Activated CD4-positive, CD25-positive, alpha-beta regulatory T cell treated with anti-CD3 and anti-CD28 coated beads, Interleukin-2, amount 50 U/mL, for 16 hours (primary cell): ENCODE results near the gene HOXB8.

ENCODE experiments used
- DNase-seq: peaks from one replicate; pipeline ENCODE4 v3.0.0-alpha.2; 2020; ENCODE audit warnings: low read depth, low spot score

Gene HOXB8

DNA sequence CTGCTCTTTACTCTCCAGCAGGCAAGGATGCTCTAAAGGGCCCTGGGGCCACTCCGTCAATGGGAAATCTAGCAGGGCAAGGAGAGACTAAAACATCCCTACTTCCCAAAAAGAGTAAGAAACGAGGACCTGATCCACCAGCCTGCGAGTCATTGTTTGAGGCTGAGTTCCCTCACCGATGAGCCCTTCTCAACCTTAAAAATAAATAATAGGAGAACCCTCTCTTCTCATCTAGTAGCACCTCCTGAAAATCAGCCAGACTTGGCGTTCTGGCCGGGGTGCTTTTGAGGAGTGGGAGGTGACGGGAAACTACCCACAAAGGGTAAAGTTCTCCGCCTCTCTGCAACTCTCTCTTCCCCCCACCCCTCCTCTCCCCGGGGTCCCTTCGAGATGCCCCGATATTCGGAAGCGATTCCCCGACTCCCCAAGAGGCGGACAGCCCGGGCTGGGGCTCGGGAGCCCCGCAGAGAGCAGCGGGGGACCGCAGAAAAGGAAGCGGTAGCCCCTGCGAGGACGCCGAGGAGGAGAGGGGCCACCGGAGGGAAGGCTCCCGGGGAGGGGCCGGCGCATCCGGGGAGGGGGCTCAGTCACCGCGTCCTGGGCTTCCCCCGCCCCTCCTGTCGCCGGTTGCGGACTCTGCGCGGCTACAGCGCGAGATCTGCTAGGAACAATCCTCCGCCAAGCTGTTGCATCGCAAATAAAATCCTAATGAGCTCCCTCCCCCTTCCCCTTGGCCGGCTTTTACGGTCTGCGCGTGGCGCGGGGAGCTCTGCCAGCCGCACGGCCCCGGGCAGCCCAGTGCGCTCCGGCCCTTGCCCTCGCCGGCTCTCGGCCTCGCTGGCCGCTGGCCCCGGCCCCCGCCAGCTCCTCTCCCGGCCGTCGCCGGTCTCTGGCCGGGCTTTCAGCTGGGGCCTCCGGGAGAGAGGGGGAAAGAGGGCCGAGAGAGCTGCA, 9.7 kb upstream of the HOXB8 start:
- no peak for DNase-seq

DNA sequence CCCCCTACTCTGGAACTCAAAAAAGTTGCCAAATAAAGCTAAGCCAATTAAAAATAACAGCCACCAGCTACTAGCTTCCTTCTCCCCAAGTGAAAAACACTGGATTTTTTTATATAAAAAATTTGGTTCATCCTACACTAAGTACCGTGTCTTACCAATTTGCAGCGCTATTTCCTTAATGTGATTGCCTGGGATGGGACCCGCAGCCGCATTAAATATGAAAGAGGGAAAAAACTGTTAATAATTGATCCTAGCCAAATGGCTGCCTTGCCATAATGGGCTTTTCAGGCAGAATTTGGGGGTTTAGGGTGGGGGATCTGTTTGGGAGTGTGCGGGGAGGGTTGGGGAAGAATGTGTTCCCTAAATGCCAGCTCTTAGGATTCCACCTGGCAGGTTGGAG, 9.0 kb upstream of the HOXB8 start:
- DNase-seq: no peak

DNA sequence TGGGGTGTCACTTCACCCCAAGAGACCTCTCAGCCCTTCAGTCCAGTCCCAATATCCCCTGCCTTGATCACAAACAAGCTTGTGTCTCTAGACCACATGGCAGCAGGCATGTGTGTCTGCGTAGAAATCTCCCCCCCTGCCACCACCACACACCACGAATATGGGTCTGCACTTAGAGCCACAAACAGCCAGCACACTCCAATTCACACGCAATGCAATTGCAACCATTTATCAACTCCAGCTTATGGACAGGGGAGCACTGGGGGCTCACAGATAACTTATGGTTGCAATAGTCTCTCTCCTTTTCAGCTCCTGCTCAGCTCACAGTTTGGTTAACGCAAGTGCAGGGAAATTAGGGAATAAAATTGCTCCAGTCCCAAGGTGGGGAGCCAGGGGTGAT, 8.5 kb upstream of the HOXB8 start:
- no peak for DNase-seq

DNA sequence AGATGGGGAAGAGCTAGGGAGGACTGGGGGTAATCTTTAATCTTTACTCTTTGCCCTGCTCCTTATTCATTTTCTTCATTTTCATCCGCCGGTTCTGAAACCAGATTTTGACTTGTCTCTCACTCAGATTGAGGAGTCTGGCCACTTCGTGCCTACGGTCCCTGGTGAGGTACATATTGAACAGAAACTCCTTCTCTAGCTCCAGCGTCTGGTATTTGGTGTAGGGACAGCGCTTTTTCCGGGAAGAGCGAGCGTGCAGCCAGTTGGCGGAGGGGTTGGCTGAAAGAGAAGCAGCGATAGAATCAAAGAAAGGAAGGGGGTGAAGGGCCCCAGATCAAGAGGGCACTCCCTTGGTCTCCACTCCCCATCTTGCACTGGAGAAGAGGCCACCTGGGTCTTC, 7.8 kb upstream of the HOXB8 start:
- no peak for DNase-seq

DNA sequence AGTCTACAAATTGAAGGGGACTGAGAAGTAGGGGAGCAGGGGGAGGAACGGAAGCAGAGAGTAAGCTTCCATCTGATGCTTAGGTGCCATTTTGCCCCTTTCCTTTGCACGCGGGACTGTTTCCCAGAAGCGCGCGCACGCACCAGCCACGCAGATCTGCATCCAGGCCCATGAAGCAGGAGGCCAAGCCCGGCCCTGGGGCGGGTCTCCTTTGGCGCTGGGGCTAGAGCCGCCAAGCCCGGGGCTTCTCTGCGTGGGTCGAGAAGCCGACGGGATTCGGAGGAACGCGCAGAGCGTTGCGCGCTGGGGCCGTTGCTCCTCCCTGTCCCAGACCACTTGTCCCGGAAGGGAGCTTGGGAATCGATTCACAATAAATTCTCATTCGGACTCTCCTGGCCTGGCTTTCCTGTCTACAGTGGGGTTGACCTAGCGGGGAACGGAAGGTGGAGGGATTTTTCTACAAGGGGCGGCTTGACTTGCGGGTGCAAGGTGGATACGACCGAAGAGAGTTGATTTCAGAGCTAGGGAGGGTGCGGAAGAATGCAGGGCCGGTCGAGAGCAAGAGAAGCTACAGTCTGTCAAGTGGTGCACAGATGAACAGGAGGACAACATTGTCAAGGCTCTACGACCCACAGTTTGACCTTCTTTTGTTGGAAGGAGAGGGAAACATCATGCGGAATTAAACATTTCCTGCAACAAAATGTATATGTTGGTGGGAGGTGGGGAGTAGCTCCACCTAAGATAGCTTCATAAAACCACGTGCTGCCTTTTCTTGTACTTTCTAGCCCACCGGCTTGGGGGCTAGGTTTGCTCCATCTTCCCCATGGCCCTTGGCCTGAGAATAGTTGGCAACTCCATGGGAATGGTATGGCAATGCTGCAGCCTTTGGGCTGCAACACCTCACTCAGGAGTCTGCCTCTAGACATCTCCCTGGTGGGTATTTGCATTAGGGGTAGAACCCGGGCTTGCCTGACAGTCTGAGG, 6.6 kb upstream of the HOXB8 start:
- no peak for DNase-seq

DNA sequence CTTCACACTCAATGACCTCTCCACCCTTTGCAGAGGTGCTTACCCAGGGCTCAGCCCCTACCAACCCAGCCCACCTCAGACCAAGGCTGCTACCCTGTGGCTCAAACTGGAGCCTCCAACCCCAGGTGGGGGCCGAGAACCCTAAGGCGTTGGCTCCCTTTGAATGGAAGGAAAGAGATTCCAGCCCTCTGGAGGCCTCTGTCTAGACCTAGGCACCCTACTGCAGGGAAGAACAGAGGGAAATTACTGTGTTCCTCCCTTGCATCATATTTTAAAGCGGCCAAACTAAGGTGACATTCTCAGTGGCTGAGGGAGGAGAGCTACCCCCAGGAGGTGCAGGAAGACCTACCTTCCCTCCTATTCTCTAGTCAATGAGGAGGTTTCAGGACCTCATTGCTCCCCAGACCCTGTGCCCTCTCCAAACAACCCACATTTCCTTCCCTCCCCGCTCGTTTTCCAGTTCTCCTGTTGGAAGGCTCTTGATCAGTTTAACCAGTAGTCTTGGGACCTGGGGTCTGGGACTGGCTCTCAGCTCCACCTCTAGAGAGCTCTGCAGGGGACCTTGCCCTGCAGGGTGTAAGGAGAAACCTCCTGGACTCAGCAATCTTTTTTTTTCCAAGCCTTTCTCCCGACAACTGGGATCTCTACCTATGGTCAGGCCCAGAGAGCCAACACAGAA, 5.5 kb upstream of the HOXB8 start:
- DNase-seq: no peak

DNA sequence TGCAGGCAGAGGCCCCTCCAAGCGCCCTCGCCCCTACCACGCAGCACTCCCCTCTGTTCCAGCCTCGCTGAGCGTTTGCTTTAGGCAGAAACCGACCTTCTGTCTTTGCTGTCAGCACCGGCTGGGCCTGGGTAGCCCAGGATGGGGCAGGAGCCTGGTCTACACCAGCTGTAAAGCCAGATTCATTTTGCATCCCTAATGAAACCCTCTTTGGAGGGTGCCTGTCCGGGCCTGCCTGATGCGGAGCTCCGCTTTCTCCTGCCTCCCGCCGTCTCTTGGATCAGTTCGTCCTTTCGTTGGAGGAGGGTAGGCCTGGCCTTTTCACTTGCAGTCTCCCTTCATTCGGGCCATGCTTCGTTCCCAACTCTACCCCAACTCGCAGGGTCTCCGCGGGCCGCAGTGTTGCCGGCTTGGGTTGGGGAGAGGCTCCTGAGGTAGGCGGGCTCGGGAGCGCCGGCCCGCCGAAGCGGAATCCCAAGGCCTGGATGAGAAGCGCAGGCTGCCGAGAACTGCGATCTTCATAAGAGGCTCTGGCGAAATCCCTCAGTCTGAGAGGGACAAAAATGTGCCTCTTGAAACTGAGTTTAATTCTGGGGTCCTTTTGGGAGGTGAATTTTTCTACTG, 4.8 kb upstream of the HOXB8 start:
- DNase-seq: no peak

DNA sequence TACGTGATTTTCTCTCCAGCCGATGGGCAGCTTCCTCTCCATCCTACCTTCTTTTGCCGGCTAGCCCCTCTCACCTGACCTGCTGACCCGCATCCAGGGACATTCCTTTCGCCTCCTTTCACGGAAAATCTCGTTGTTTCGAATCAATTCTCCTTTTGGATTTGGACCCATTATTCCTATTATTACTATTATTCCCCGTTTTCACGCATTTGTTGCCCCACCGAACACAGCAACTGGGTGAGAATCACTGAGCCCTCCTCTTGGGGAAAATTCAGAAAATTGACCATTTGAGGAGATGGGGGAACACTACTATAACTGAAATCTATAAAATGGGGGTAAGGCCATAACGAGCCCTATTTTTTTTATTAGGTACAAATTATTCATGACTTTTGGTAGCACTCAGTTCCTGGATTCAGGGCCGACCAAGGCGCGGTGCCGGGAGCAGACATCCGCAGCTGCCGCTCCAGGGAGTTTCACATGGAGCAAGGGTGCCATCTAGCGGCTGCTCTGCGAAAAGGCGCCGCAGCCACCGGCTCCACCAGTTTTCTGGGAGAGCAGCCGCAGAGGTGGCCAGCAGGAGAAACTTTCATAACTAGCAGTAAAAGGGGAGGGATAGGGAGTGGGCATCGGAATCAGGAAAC, 3.3 kb upstream of the HOXB8 start:
- DNase-seq: peak; percentile 68

DNA sequence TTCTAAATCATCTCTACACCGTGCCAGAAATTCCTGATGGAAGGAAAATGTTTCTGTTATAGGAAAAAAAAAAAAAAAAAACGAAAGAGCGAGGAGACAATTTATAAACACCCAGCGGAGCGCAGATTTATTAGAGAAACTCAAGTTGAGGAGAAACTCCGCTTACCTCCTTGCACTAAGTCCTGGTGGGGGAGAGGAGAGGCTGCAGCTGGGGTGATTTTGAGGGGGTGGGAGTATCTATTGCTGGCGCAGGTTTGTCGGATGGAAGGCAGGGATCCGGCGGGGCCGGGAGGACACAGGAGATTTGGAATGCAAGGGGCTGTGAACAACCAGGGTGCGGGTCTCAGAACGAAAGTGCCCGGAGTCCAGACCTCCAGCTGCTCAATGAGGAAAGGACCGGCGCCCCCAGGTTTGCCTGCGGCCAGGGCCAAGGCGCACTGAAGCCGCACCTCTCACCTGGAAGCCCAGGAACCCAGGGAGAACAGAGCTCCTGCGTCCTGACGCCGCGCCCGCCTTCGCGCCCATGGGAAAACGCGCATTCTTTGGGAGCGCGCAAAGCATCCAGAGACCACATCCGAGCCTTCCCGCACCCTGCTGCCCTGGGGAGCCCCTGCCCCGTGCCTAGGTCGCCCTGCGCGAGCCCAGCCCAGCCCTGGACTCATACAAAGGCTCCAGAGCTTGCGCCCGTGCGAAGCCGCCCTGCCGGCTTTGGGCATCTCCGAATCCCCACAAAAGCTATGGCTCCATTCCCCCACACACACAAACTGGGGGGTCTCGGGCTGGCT, 2.6 kb upstream of the HOXB8 start:
- DNase-seq: no peak

DNA sequence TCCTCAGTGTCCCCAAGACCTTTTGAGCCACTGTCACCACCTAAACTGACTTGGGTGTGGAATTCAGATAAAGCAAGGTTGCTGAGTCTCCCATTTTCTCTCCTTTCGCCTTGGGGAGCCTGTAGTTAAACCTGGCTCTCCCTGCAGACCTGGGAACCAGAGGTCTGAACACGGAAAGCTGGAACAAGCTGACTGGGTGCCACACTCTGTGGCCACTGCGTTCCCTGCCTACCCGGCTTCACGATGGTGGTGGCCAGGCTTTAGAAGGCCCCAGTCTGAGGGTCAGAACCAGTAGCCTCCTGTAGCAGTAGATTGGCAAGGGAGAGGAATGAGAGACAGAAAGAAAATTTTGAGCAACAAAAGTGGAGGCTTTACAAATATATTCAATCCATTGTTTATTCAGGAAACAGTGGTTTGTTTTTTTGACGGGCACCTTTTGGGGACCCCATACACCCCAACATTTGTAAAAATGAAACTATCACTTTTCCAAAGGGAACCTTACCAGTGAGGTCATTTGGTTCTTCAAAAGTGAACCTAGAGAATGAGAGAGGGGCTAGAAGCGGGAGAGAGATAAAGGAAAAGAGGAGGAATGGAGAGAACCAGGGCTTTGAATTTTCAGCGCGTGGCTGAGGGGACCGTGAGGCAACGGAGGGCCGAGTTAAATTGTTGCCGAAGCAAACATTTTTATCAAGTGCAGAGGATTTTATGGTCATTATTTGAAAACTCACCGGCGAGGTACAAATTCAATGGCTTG, 1.8 kb upstream of the HOXB8 start:
- no peak for DNase-seq

DNA sequence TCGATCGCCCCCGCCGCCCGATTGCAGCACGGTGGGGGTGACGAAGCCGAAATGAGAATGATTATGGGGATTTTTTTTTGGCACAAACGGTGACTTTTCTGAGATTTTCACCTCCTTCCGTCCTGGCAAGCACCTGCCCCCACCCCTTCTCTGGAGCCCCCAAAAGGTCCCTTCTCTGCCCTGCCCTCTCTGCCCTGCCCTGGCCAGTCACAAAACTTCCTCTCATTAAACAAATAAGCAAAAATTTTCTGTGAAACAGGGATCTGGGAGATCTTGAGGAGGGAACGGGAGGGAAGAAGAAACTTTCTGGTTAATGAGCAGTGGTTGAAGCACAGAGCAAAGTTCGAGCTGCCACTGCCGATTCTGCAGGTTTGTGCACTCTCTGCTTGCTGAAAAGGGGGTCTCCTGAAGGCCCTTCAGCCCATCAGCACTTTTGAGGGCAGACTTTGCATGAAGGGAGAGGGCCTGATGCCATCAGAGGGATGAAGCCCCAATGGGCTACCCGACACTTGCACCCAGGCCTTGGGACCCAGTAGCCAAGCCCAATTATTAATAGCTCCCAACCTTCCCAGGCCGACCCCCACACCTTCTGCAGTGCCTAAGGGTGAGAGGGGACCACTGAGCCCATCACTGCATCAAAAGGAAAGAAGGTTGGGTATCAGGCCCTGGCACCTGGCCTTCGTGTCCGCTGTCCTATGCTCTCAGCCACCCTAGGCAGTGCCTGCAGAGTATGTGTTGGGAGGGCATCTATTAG, 1.0 kb upstream of the HOXB8 start:
- DNase-seq: no peak

DNA sequence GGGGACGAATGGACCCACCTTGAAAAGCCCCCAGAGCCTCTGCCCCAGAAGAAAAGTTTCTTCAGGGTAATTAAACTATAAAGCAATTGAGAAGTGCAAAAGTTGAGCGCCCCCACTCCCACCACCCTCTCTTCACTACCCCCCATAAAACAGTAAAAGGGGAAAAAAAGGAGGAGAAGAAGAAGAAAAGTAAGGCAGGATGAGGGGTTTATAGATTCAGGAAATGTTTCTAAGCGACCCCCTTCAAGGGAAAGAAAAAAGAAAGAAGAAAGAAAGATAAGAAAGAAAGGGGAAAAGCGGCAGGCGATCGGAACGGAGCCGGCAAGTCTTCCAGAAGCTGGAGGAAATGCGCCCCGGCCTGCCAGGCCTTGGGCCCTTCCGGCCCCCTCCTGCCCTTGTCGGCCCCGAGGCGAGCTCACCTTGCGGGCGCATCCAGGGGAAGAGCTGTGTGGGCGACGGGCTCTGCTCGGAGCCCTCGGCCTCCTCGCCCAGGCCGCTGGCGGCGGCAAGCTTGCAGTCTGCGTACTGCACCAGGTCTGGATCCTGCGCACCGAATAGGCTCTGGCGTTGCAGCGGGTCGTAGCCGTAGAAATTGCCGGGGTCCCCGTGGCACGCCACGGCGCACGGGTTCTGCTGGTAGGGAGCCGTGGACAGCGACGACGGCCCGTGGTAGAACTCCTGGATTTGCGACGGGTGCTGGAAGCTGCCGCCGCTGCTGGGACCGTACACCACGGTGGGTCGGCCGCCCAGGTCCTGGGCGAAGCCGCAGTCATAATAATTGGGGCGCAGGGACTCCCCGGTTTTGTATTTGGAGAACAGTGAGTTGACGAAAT, 1.0 kb downstream of the HOXB8 start:
- no peak for DNase-seq

DNA sequence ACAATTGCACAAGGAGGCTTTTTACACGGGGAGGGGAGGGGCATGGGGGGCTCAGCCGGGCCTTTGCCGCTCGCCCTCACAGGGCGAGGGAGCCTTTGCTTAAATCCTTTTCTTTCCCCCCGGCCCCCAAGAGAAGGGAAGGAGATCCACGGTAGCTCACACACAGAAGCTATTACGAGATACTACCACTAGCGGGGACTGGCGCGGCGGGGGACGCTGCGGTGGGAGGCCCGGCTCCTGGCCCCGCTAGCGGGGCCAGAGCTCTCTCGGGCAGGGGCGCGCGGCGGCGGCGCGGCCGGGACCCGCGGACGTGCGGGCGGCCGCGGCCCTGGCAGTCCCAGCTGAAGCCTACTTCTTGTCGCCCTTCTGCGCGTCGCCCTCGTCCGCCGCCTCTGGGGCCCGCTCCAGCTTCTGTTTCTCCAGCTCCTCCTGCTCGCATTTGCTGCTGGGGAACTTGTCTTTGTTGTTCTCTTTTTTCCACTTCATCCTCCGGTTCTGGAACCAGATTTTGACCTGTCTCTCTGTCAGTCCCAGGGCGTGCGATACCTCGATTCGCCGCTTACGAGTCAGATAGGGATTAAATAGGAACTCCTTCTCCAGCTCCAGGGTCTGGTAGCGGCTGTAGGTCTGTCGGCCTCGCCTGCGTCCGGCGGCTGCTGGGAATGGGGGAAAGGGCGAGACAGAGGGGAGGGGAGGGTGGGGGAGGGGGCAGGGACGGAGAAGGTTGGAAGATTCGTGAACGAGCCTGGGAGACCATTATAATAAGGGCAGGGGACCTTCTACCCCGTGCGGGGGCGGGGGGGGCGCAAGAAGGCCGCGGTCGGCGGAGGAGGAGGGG, 2.0 kb downstream of the HOXB8 start:
- DNase-seq: no peak

DNA sequence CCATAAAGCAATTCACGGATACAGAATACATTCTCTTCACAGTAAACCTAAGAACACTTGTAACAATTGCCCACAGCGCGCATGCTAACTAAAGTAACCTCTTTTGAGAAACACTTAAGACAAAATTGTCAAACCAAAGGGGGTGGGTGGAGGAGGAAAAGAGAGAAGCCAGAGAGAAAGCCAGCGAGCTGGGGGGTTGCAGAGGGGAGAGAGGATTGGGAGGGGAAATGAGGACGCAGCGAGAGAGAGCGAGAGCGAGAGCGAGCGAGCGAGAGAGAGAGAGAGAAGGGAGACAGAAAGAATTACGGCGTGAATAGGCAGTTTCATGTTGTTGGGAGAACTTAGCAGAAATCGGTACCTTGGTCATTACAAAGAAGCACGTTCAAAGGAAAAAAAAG, 2.6 kb downstream of the HOXB8 start:
- no peak for DNase-seq

DNA sequence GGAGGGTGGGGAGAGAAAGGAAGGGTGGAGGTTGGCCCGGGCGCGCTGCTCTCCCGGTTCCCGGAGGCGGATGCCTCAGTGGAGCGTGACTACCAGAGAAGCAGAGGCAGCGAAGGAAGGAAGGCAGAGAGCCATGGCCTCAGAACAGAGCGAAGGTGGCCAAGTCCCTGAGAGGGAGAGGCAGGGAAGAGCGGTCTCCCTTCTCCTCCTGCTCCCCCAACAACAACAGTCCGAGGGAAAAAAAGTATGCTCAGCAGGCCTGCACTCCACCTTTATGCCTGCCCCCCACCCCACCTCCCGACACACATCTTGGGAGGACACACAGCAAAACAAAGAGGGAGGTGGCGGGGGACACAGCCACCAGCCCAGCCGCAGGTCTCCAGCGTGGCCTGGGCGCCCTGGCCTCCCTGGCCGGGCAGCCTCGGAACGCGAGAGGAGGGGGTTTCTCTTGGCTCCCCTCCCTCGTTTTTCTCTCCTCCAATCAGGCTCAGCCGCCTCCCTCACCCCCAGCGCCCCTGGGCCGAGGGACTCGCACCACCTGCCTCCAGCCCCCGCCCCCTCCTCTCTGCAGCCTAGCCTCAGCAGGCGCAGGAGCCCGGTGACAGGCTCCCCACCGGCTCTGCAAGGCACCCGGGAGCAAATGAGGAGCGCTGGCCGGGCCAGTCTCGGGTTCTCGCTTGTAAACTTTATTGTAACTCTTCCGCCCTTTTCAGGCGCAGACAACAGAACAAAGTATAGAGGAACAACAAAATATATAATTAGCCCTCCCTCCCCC, 3.2 kb downstream of the HOXB8 start:
- DNase-seq: no peak

DNA sequence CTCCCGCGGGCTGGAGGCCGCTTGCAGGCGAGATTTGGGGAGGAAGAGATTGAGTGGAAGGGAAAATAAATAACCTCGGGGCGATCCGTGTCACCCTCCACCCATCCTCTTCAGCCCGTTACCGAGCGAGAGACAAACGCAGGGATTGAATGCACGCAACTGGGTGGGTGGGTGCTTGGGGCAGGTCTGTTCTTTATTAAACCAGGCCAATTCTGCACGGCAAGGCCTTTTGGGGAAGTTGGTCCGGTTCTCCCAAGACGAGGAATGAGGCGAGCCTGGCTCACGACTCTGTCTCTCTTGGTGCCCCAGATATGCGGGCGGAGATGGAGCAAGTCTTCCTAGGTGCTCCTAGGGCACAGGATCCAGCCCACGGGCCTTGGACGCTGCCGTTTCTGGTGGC, 3.9 kb downstream of the HOXB8 start:
- DNase-seq: no peak
